GM12891 (cell line): Measurements from ENCODE around the gene CDK17.

Experiments used
- PAX5 ChIP-seq: IDR thresholded peaks from 2 replicates; pipeline ENCODE4 v1.6.1; 2011; ENCODE audit warnings: low read length, moderate library complexity, mild to moderate bottlenecking; ENCODE audit not compliant: insufficient read depth, severe bottlenecking
- POLR2A ChIP-seq: IDR thresholded peaks from 2 replicates; pipeline ENCODE4 v1.6.1; 2011; ENCODE audit warnings: low read depth, low read length, control low read depth
- POLR2AphosphoS5 ChIP-seq: IDR thresholded peaks from 2 replicates; pipeline ENCODE4 v1.6.1; 2011; ENCODE audit warnings: low read depth, low read length, control low read depth
- POU2F2 ChIP-seq: IDR thresholded peaks from 2 replicates; pipeline ENCODE4 v1.6.1; 2011; ENCODE audit warnings: low read depth, mild to moderate bottlenecking, control low read depth, low read length, moderate library complexity
- SPI1 ChIP-seq: IDR thresholded peaks from 2 replicates; pipeline ENCODE4 v1.6.1; 2011; ENCODE audit warnings: low read depth, low read length, control low read depth
- TAF1 ChIP-seq: IDR thresholded peaks from 2 replicates; pipeline ENCODE4 v1.6.1; 2011; ENCODE audit warnings: low read depth, low read length, control low read depth

DNA sequence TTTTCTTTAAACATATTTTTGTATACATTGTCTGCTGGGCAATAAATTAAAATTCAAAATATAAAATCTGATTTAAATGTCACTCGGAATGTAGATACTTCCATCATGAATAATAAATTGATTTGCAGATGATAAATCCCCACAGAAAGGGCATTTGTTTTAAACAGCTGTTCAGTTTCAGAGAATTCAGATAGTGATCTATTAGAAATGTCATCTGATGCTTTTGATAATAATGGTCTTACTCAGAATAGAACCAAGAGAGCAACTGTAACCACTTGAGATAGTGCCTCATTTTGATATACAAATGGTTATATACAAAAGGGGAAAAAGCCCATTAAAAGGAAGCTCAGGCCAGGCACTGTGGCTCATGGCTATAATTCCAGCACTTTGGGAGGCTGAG lies 43.4 kb downstream of the CDK17 start:
- TF ChIP-seq POLR2AphosphoS5 = no peak
- no peak for TF ChIP-seq POLR2A
- TF ChIP-seq TAF1 = no peak
- no peak for TF ChIP-seq SPI1
- TF ChIP-seq PAX5 = no peak
- TF ChIP-seq POU2F2 = no peak
